ENCODE measurements around the gene TM7SF2. TPM values are rescaled to one million over a fixed set of nuclear protein-coding genes. Genes with fewer than 3 reads are reported as not detected.
A peak's percentile ranks its signal among the peaks of the same experiment; 100 is the strongest.

The TM7SF2 gene
- total and polyA plus RNA-seq, 2 of the 13 experiments (the other 11 are each of a cell fraction or from before 2014, with no cell fraction given): 56.0 to 66.9 TPM

GRCh38 chr11:65135633-65136145, 24.0 kb downstream of the TM7SF2 start:
- Histone ChIP-seq H3K9ac (ENCODE audit: insufficient read depth, low read depth, low read length) (peak overlapping the region; percentile 96), H4K20me1 (ENCODE audit: insufficient read depth, low read length) (peaks cover 17% of the 10 kb centered on the region), H3K4me2 (ENCODE audit: low read depth, low read length) (peak overlapping the region; percentile 92), H3K27ac (ENCODE audit: extremely low read length, insufficient read depth, low read length) (peak overlapping the region; percentile 96), H3K4me3 (replicated peaks in 1 of 3; ENCODE audit: insufficient read depth in 1 of 3, low read depth in 2 of 3, low read length in 3 of 3) (peak overlapping the region; percentile 47 to 92 (median 57)), H3K9me3 (ENCODE audit: low read length) (no peaks in the 10 kb centered on the region), H3K36me3 (replicated peaks in 1 of 2; ENCODE audit: control insufficient read depth in 1 of 2, insufficient read depth in 2 of 2, low read length in 2 of 2) (peaks cover 14 to 24% of the 10 kb centered on the region in 2 experiments), H3K27me3 (ENCODE audit: control insufficient read depth in 1 of 2, insufficient read depth in 2 of 2, low read length in 2 of 2) (no peaks in the 10 kb centered on the region; a peak in 1 of 5 replicates), H3K79me2 (ENCODE audit: insufficient read depth, low read length) (peaks cover 26% of the 10 kb centered on the region), H3K4me1 (ENCODE audit: insufficient read depth, low read length) (peaks cover 28% of the 10 kb centered on the region), H2AFZ (ENCODE audit: low read length) (no peak overlapping the region)
- no TSS peak for BruUV-seq (replicated peaks)
- CTCF ChIA-PET (ENCODE audit: low intra/inter-chr PET ratio, low total read pairs): no interaction called here
- no peak for FAIRE-seq
- intact Hi-C loops (cut with micrococcal nuclease; ENCODE audit: unreplicated experiment) (loop anchor here (1.0 kb wide), 2 partner anchors 31 to 46 kb away; partner anchors contain the start of gene CAPN1), in situ Hi-C loops (cut with HindIII; ENCODE audit: extremely low pct_ligation_motif_present, low pct_unique_long_range_greater_than_20kb) (no loop called here)
- WGBS (ENCODE audit: low lambda C conversion rate): 86% methylated on average over 11 of the region's 11 CpGs
- no peak for ATAC-seq
- DNase-seq (ENCODE audit: low spot score): no peak
- POLR2A ChIA-PET: interaction anchor here (0.6 to 5.1 kb wide), 38 partner anchors 9 to 357 kb away, joined by 3 to 105 read pairs (median 5); partner anchors contain the start of genes ARL2, CAPN1, CDC42EP2 and FAU
- TF ChIP-seq SALL2 (CRISPR knock-in tag; IDR thresholded peaks at IDR 0.05) (0 out of 2 replicates have a peak, but pooled peaks have one; percentile 25), REPIN1 (CRISPR knock-in tag; IDR thresholded peaks at IDR 0.05; ENCODE audit: borderline replicate concordance, low read depth) (0 out of 2 replicates have a peak, but pooled peaks have one; percentile 10), NCOA5 (CRISPR knock-in tag; IDR thresholded peaks at IDR 0.05) (no peak), MTA1 (CRISPR knock-in tag; IDR thresholded peaks at IDR 0.05; ENCODE audit: borderline replicate concordance) (no peak), ZNF431 (CRISPR knock-in tag; IDR thresholded peaks at IDR 0.05; ENCODE audit: borderline replicate concordance, low read depth) (0 out of 2 replicates have a peak, but pooled peaks have one; percentile 8), FOXA3 (CRISPR knock-in tag; IDR thresholded peaks at IDR 0.05) (no peak), RBM39 (IDR thresholded peaks at IDR 0.05; ENCODE audit: low read depth, low read length, poor library complexity, severe bottlenecking) (no peak), PHF21A (CRISPR knock-in tag; IDR thresholded peaks at IDR 0.05) (no peak), PHF20 (CRISPR knock-in tag; IDR thresholded peaks at IDR 0.05) (0 out of 2 replicates have a peak, but pooled peaks have one; percentile 21)
- TF ChIP-seq, protein P1, sequence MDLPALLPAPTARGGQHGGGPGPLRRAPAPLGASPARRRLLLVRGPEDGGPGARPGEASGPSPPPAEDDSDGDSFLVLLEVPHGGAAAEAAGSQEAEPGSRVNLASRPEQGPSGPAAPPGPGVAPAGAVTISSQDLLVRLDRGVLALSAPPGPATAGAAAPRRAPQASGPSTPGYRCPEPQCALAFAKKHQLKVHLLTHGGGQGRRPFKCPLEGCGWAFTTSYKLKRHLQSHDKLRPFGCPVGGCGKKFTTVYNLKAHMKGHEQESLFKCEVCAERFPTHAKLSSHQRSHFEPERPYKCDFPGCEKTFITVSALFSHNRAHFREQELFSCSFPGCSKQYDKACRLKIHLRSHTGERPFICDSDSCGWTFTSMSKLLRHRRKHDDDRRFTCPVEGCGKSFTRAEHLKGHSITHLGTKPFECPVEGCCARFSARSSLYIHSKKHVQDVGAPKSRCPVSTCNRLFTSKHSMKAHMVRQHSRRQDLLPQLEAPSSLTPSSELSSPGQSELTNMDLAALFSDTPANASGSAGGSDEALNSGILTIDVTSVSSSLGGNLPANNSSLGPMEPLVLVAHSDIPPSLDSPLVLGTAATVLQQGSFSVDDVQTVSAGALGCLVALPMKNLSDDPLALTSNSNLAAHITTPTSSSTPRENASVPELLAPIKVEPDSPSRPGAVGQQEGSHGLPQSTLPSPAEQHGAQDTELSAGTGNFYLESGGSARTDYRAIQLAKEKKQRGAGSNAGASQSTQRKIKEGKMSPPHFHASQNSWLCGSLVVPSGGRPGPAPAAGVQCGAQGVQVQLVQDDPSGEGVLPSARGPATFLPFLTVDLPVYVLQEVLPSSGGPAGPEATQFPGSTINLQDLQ (CRISPR knock-in tag; IDR thresholded peaks at IDR 0.05): 0 out of 2 replicates have a peak, but pooled peaks have one; percentile 12

All from HepG2 (cell line).